Daoy (cell line): ENCODE data around the gene MAGEA1. TPM values are rescaled to one million over a fixed set of nuclear protein-coding genes. Genes with fewer than 3 reads are reported as not detected.
A peak's percentile ranks its signal among the peaks of the same experiment; 100 is the strongest.
"Not testable (repeated sequence)": the region's sequence is repeated elsewhere in the genome, so short reads cannot be mapped to it uniquely, and the experiment has no call there.

Experiments used
- DNase-seq: peaks from one replicate; pipeline ENCODE4 v3.0.0-alpha.2; 2015; ENCODE audit warnings: low read depth
- total RNA-seq: library from RNA; depleted of rRNA; stranded (reverse); fragments of >200 nt; shearing (Covaris generic); gene quantifications from 2 replicates; pipeline ENCODE4 v1.2.3, GENCODE V29; 2014; rRNA removed

Gene MAGEA1, protein sequence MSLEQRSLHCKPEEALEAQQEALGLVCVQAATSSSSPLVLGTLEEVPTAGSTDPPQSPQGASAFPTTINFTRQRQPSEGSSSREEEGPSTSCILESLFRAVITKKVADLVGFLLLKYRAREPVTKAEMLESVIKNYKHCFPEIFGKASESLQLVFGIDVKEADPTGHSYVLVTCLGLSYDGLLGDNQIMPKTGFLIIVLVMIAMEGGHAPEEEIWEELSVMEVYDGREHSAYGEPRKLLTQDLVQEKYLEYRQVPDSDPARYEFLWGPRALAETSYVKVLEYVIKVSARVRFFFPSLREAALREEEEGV
- total RNA-seq = 2.7 and 3.3 TPM in 2 replicates

DNA sequence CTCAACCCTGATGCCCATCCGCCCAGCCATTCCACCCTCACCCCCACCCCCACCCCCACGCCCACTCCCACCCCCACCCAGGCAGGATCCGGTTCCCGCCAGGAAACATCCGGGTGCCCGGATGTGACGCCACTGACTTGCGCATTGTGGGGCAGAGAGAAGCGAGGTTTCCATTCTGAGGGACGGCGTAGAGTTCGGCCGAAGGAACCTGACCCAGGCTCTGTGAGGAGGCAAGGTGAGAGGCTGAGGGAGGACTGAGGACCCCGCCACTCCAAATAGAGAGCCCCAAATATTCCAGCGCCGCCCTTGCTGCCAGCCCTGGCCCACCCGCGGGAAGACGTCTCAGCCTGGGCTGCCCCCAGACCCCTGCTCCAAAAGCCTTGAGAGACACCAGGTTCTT, at the start of gene MAGEA1:
Gene MAGEA1, plus strand, starts transcription at position 154 of the 400 bp plus-strand sequence. CDS start 3,106 bp downstream, outside the sequence.
- DNase-seq = no peak

DNA sequence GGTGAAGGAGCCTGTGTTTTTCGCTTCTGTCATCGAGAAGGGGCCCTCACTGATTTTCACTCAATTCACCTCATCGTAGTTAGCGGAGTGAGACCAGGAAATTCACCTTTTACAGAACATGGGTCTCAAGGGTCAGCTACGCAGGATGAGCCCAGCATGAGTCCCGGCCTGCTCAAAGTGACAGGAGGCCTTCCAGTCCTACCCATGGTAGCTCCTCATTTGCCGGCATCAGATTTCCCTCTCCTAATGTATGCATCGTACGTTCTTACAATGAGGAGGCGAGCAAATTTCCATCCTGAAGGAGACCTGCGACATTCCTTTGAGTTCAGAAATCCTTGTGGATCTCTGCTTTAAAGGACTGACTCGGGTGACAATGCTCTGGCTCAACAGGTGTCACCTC, 46.2 kb upstream of the MAGEA1 start:
- DNase-seq = not testable (repeated sequence)

DNA sequence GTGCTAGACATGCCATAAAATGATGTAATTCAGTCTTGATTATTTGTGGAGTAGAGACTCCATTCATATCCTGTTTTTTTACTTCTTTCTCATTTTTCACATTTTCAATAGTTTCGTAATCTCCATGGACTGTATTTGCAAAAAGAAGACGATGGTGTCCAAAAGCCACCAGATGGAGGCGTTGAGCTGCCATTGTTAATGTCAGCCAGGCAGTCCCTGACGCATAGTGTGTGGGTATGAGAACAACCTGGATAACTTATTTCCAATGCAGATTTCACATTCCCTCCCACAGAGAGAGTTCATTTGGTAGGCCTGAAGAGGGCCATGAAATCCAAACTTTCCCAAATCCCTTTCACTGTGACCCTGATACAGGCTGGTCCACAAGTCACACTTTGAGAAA, 40.0 kb upstream of the MAGEA1 start:
- not testable (repeated sequence) for DNase-seq

GRCh38 chrX:153146288-153146687, 32.8 kb upstream of the MAGEA1 start:
- DNase-seq = not testable (repeated sequence)

- no peak for DNase-seq
Measured at GRCh38 chrX:153153516-153153915, 25.6 kb upstream of the MAGEA1 start.

DNA sequence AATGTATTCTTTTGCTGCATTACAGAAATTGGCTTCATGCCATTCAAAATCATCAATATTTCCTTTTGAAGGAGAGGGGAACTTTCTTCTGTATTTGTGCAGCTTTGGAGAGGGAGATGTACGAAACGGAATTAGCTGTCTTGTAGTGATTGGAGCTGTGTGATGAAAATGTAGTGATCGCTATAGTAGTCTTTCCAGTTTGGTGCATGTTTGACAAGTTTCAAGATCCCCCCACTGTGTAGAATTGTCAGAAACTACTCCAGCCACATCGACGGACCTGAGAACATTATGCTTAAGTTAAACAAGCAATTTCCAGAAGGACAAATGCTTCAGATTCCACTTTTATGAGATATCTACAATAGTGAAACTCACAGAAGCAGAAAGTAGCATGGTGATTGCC, 21.6 kb upstream of the MAGEA1 start:
- DNase-seq = no peak

DNA sequence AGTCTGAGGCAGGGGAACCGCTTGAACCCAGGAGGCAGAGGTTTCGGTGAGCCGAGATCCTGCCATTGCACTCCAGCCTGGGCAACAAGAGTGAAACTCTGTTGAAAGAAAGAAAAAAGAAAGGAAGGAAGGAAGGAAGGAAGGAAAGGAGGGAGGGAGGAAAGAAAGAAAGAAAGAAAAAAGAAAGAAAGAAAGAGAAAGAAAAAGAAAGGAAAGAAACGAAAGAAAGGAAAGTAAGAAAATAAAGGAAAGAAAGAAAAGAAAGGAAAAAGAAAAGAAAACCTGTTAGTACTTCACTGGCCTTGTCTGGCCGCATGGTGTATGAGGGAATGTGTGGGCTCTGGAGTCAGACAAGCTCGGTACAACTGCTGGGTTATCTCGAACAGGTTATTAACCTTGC, 20.8 kb upstream of the MAGEA1 start:
- no peak for DNase-seq

- no peak for DNase-seq
Measured at GRCh38 chrX:153161952-153162351, 17.1 kb upstream of the MAGEA1 start.

GRCh38 chrX:153164733-153165132, 14.4 kb upstream of the MAGEA1 start:
- DNase-seq = no peak

DNA sequence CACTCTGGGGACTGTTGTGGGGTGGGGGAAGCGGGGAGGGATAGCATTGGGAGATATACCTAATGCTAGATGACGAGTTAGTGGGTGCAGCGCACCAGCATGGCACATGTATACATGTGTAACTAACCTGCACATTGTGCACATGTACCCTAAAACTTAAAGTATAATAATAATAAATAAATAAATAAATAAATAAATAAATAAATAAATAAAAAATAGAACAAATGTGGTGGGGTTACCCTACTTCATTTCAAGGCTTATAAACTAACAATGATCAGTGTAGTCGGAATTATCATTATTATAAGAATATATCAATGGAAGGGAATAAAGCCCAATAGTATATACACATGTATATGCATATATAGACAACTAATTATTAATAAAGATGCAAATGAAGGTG, 10.7 kb upstream of the MAGEA1 start:
- not testable (repeated sequence) for DNase-seq

- DNase-seq = no peak
Measured at GRCh38 chrX:153181822-153182221, 2.7 kb downstream of the MAGEA1 start.

DNA sequence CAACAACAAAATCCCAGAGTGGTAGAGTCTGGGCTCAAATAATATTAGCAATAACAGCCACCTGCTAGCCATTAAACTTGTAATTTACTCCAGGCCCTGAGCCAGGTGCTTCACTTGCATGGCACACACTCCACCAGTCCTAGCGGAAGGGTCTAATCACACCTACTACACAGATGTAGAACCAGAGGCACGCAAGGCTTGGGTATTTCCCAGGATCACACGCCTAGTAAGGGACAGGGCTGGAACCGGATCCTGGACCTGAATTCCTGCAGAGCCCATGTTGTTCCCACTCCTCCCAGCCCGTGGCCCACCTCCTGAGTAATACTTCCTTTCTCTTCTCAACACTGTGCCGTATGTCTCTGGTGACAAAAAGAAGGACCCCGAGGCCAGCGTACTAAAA, 5.7 kb downstream of the MAGEA1 start:
- DNase-seq = no peak

- DNase-seq = no peak
Measured at GRCh38 chrX:153190381-153190780, 11.3 kb downstream of the MAGEA1 start.

DNA sequence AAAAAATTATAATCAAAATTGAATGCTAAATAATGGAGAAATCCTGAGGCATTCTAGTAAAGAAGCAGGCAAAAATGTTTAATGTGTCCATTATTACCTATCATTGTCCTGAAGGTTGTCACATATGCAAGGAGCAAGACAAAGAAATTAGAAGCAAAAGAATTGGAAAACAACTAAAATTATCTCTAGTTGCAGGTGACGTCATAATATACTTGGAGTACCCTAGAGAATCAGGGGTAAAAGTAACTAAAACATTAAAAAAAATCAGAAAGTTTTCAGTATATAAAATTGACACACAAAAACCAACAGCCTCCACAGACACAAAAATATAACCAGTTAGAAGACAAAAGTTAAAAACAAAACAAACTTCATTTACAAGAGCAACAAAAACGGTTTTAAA, 21.4 kb downstream of the MAGEA1 start:
- DNase-seq = no peak

- DNase-seq = no peak
Measured at GRCh38 chrX:153206425-153207046, 27.5 kb downstream of the MAGEA1 start.

- no peak for DNase-seq
Measured at GRCh38 chrX:153209347-153209746, 30.3 kb downstream of the MAGEA1 start.

GRCh38 chrX:153214934-153215333, 35.9 kb downstream of the MAGEA1 start:
- no peak for DNase-seq

- DNase-seq = no peak
Measured at GRCh38 chrX:153216926-153217325, 37.8 kb downstream of the MAGEA1 start.

DNA sequence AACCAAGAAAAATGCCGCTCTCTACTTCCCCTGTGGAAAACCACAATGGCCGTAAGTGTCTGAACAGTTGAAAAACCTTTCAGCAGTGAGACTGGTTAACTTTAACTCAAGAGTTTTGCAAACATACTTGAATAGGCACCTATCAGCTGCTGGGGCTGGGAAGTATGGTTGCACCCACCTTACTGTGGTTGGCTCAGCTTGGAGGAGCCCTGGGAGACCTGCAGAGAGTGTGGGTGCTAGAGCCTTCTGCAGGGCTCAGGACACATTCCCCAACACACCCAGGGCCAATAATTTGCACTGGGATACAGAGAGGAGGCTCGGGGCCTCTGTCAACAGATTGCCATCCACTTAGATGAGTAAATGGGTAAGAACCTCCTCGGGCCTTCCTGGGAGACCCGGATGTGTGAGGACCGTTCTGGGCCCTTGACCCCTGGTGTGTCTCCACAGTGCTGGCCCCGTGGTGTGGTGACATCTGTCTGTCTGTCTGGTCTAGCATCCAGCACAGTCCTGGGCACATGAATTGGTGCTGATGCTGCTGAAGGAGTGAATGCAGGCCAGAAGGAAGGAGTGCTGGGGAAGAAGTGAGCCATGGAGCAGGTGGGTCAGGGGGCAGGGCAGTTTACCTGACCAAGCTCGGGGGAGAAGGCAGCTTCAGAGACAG, 46.5 kb downstream of the MAGEA1 start:
- DNase-seq = no peak

DNA sequence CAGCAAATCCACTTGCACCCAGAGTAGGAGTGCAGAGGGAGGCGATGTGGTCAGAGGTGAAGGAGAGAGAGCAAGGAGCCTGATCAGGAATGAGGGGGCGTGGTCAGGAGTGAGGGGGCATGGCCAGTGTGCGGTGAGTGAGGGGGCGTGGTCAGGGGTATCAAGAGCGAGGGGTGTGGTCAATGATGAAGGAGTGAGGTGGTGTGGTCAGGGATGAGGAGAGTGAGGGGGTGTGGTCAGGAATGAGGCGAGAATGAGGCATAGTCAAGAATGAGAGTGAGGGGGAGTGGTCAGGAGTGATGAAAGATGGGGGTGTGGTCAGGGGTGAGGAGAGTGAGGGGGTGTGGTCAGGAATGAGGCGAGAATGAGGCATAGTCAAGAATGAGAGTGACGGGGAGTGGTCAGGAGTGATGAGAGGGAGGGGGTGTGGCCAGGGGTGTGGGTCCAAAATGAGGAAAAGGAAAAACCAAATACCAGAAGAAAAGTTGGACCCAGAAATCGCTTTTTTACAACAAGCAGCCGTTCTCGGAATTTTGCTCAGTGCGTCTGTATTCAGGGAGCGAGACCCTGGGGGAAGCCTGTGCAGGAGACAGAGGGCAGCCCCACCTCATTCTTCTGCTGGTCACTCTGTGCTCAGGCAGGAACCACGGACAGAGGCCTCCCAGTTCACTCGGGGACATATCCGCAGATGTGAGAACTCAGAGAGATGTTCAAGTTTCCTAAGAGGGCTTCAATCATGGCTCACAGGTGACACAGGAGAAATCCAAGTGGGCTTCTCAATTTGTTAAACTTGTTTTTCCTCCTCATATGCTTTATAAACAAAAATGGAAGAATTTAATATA, 47.5 kb downstream of the MAGEA1 start:
- DNase-seq = peak; percentile 87
